WTC11 (cell line): ENCODE results near the gene IFI6.

ENCODE experiments used
- ATF2 ChIP-seq: sonication (generic); formaldehyde crosslinking; IDR thresholded peaks from 2 replicates; pipeline ENCODE4 v1.8.1; 2022; ENCODE audit warnings: low read depth, missing genetic modification reagents, borderline replicate concordance
- FOXP4 ChIP-seq: sonication (generic); formaldehyde crosslinking; IDR thresholded peaks from 2 replicates; pipeline ENCODE4 v1.8.0; 2022; ENCODE audit warnings: mild to moderate bottlenecking, missing genetic modification reagents
- IRF2 ChIP-seq: sonication (generic); formaldehyde crosslinking; IDR thresholded peaks from 2 replicates; pipeline ENCODE4 v1.8.0; 2022; ENCODE audit warnings: low read depth, missing genetic modification reagents, borderline replicate concordance
- JUN ChIP-seq: sonication (generic); formaldehyde crosslinking; IDR thresholded peaks from 2 replicates; pipeline ENCODE4 v1.8.0; 2023; ENCODE audit warnings: mild to moderate bottlenecking, missing genetic modification reagents
- MAX ChIP-seq: sonication (generic); formaldehyde crosslinking; IDR thresholded peaks from 2 replicates; pipeline ENCODE4 v1.8.0; 2022; ENCODE audit warnings: mild to moderate bottlenecking, missing genetic modification reagents
- NR2C2 ChIP-seq: sonication (generic); formaldehyde crosslinking; IDR thresholded peaks from 2 replicates; pipeline ENCODE4 v1.8.0; 2022; ENCODE audit warnings: mild to moderate bottlenecking, missing genetic modification reagents
- SOX15 ChIP-seq: fragments of 250-450 bp; sonication (Bioruptor Pico); IDR thresholded peaks from 2 replicates; pipeline ENCODE4 v1.9.0; 2021; ENCODE audit warnings: mild to moderate bottlenecking
- STAT6 ChIP-seq: sonication (generic); formaldehyde crosslinking; conservative IDR thresholded peaks from 2 replicates; pipeline ENCODE4 v1.8.1; 2023; ENCODE audit warnings: mild to moderate bottlenecking, low read depth, missing genetic modification reagents, moderate library complexity
- ZBTB21 ChIP-seq: sonication (generic); formaldehyde crosslinking; IDR thresholded peaks from 2 replicates; pipeline ENCODE4 v1.8.1; 2023; ENCODE audit warnings: mild to moderate bottlenecking, missing genetic modification reagents, borderline replicate concordance
- ZNF121 ChIP-seq: sonication (generic); formaldehyde crosslinking; IDR thresholded peaks from 2 replicates; pipeline ENCODE4 v1.8.0; 2023; ENCODE audit warnings: missing genetic modification reagents
- ZNF317 ChIP-seq: sonication (generic); formaldehyde crosslinking; IDR thresholded peaks from 2 replicates; pipeline ENCODE4 v1.8.1; 2023; ENCODE audit warnings: low read depth, mild to moderate bottlenecking, moderate library complexity, missing genetic modification reagents, borderline replicate concordance
- TF ChIP-seq, protein P1 (sequence below): fragments of 200-600 bp; IDR thresholded peaks from 2 replicates; pipeline ENCODE4 v1.8.0; 2022; ENCODE audit warnings: antibody characterized with exemption

DNA sequence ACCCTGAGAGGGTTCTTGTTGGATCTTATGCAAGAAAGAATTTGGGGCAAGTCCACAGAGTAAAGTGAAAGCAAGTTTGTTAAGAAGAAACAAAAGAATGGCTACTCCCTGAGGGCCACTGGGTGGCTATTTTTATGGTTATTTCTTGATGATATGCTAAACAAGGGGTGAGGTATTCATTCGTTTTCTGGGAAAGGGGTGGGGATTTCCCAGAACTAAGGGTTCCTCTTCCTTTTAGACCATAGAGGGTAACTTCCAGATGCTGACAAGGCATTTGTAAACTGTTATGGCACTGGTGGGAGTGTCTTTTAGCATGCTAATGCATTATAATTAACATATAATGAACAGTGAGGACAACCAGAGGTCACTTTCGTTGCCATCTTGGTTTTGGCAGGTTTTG, 18.2 kb upstream of the IFI6 start:
- TF ChIP-seq ZBTB21 (CRISPR knock-in tag) = no peak
- TF ChIP-seq ATF2 (CRISPR knock-in tag) = no peak
- no peak for TF ChIP-seq NR2C2
- TF ChIP-seq IRF2 (CRISPR knock-in tag) = no peak
- no peak for TF ChIP-seq ZNF317 (CRISPR knock-in tag)
- TF ChIP-seq JUN (CRISPR knock-in tag) = no peak
- TF ChIP-seq, protein P1, sequence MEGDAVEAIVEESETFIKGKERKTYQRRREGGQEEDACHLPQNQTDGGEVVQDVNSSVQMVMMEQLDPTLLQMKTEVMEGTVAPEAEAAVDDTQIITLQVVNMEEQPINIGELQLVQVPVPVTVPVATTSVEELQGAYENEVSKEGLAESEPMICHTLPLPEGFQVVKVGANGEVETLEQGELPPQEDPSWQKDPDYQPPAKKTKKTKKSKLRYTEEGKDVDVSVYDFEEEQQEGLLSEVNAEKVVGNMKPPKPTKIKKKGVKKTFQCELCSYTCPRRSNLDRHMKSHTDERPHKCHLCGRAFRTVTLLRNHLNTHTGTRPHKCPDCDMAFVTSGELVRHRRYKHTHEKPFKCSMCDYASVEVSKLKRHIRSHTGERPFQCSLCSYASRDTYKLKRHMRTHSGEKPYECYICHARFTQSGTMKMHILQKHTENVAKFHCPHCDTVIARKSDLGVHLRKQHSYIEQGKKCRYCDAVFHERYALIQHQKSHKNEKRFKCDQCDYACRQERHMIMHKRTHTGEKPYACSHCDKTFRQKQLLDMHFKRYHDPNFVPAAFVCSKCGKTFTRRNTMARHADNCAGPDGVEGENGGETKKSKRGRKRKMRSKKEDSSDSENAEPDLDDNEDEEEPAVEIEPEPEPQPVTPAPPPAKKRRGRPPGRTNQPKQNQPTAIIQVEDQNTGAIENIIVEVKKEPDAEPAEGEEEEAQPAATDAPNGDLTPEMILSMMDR = no peak
- no peak for TF ChIP-seq MAX (CRISPR knock-in tag)
- no peak for TF ChIP-seq ZNF121
- no peak for TF ChIP-seq SOX15 (CRISPR knock-in tag)
- TF ChIP-seq STAT6 = no peak
- TF ChIP-seq FOXP4 (CRISPR knock-in tag) = no peak
